Uterus (tissue), 2 donors: ENCODE data around the gene MCTP1.

Source experiments
- CTCF ChIP-seq, 4 experiments: fragments of 200-600 bp in 2 of 4; fragments of 450-650 bp in 2 of 4; sonication (generic) in 2 of 4; IDR thresholded peaks; one replicate each; pipeline ENCODE4 v1.5.1; 2016 to 2019; ENCODE audit warnings: antibody characterized with exemption in 4 of 4, mild to moderate bottlenecking in 2 of 4, moderate library complexity in 1 of 4
- POLR2A ChIP-seq, 2 donors: fragments of 450-650 bp; IDR thresholded peaks; one replicate each; pipeline ENCODE4 v1.6.1; 2016; ENCODE audit warnings: antibody characterized with exemption in 2 of 2, mild to moderate bottlenecking in 1 of 2, moderate library complexity in 1 of 2

GRCh38 chr5:95221234-95221633 is 63.7 kb downstream of the MCTP1 start:
- TF ChIP-seq CTCF (IDR thresholded peaks at IDR 0.05) (no peak), POLR2A (IDR thresholded peaks at IDR 0.05) (no peak)
